ENCODE data around the gene GAK.

The GAK gene

GRCh38 chr4:963276-964225 is 31.4 kb upstream of the GAK start:
- DNase-seq = no peak

GRCh38 chr4:962231-963208 is 30.4 kb upstream of the GAK start:
- no peak for DNase-seq

- no peak for DNase-seq
These were observed 29.5 kb upstream of the GAK start for GRCh38 chr4:961351-962230.

- DNase-seq = no peak
These were observed 28.7 kb upstream of the GAK start for GRCh38 chr4:960636-961350.

- DNase-seq = no peak
These were observed 28.1 kb upstream of the GAK start for GRCh38 chr4:960140-960635.

GRCh38 chr4:959338-960139 is 27.4 kb upstream of the GAK start:
- DNase-seq = no peak

GRCh38 chr4:958696-959337 is 26.7 kb upstream of the GAK start:
- no peak for DNase-seq

- no peak for DNase-seq
These were observed 26.2 kb upstream of the GAK start for GRCh38 chr4:958314-958665.

GRCh38 chr4:957581-958313 is 25.6 kb upstream of the GAK start:
- DNase-seq = no peak

GRCh38 chr4:957231-957580 is 25.1 kb upstream of the GAK start:
- DNase-seq = no peak

GRCh38 chr4:956531-957230 is 24.6 kb upstream of the GAK start:
- no peak for DNase-seq

GRCh38 chr4:955931-956381 is 23.8 kb upstream of the GAK start:
- no peak for DNase-seq

- no peak for DNase-seq
These were observed 23.2 kb upstream of the GAK start for GRCh38 chr4:955161-955921.

GRCh38 chr4:954211-955020 is 22.3 kb upstream of the GAK start:
- no peak for DNase-seq

GRCh38 chr4:953574-953915 is 21.4 kb upstream of the GAK start:
- no peak for DNase-seq

- no peak for DNase-seq
These were observed 20.9 kb upstream of the GAK start for GRCh38 chr4:952881-953573.
